ENCODE measurements around the gene LAS1L. TPM values are rescaled to one million over a fixed set of nuclear protein-coding genes. Genes with fewer than 3 reads are reported as not detected.
"Not testable (repeated sequence)": the region's sequence is repeated elsewhere in the genome, so short reads cannot be mapped to it uniquely, and the experiment has no call there.

Gene LAS1L
- total RNA-seq, 1 experiment from 2014 or later, result 72.9 TPM

- Histone ChIP-seq H4K20me1 (ENCODE audit: control insufficient read depth, insufficient read depth, insufficient read length) (no peaks in the 10 kb centered on the region), H2BK120ac (ENCODE audit: low read depth, low read length, poor library complexity, severe bottlenecking) (no peak overlapping the region), H3K4me1 (ENCODE audit: insufficient read depth, low read length) (no peaks in the 10 kb centered on the region), H3T11ph (ENCODE audit: low read length) (no peak overlapping the region), H4K8ac (replicated peaks; ENCODE audit: insufficient read length, low read depth, low read length) (no peak overlapping the region), H2BK15ac (ENCODE audit: low read depth, low read length) (no peak overlapping the region), H3K23ac (ENCODE audit: insufficient read length, low read depth, low read length) (no peak overlapping the region), H2AK5ac (ENCODE audit: insufficient read length, low read length) (no peak overlapping the region), H3K27me3 (ENCODE audit: insufficient read depth, low read length) (no peaks in the 10 kb centered on the region), H2BK5ac (ENCODE audit: insufficient read length, low read length) (no peak overlapping the region), H3K23me2 (ENCODE audit: insufficient read length, low read depth, low read length, poor library complexity, severe bottlenecking) (no peaks in the 10 kb centered on the region), H2BK12ac (ENCODE audit: insufficient read length, low read depth, low read length) (no peak overlapping the region), H3K4ac (ENCODE audit: low read depth, low read length) (no peak overlapping the region), H3K27ac (ENCODE audit: insufficient read length, low read depth, low read length) (no peak overlapping the region), H2BK20ac (ENCODE audit: low read depth, low read length, poor library complexity, severe bottlenecking) (no peak overlapping the region), H3K14ac (ENCODE audit: insufficient read depth, low read length) (no peak overlapping the region), H3K56ac (ENCODE audit: insufficient read length, low read depth, low read length) (no peak overlapping the region), H3K79me2 (ENCODE audit: insufficient read depth, low read length) (no peaks in the 10 kb centered on the region), H3K9ac (ENCODE audit: extremely low read depth, insufficient read length, low read length) (no peak overlapping the region), H3K9me3 (ENCODE audit: control insufficient read depth, low read depth, low read length) (peaks cover 58% of the 10 kb centered on the region), H3K18ac (ENCODE audit: insufficient read length, low read depth, low read length) (no peak overlapping the region), H4K91ac (ENCODE audit: insufficient read length, low read depth, low read length) (no peak overlapping the region), H3K4me2 (ENCODE audit: insufficient read depth, insufficient read length, low read length) (no peak overlapping the region), H3K79me1 (ENCODE audit: insufficient read depth, low read depth, low read length, poor library complexity, severe bottlenecking) (no peaks in the 10 kb centered on the region), H2AFZ (ENCODE audit: low read length) (no peak overlapping the region), H4K5ac (ENCODE audit: insufficient read length, low read depth, low read length) (no peak overlapping the region)
- Mint-ChIP-seq H3K4me1 (peaks cover 5 to 6% of the 10 kb centered on the region in 2 experiments; a peak in 3 of 4 replicates), H3K4me3 (no peak overlapping the region), H3K27ac (no peak overlapping the region), H3K9me3 (peaks cover 68 to 74% of the 10 kb centered on the region in 2 experiments), H3K27me3 (ENCODE audit: low read depth) (no peaks in the 10 kb centered on the region; the same call in 1 of the 2 replicates), H3K36me3 (ENCODE audit: insufficient read depth in 1 of 3, low read depth in 3 of 3) (peaks cover 0 to 2% (median 0%) of the 10 kb centered on the region in 3 experiments; a peak in 2 of 7 replicates)
- DNase-seq, result no peak
- WGBS (ENCODE audit: extremely low coverage, insufficient read length, low lambda C conversion rate), result no CpG with 5 or more reads among the region's 4 CpGs
- TF ChIP-seq, protein P1, sequence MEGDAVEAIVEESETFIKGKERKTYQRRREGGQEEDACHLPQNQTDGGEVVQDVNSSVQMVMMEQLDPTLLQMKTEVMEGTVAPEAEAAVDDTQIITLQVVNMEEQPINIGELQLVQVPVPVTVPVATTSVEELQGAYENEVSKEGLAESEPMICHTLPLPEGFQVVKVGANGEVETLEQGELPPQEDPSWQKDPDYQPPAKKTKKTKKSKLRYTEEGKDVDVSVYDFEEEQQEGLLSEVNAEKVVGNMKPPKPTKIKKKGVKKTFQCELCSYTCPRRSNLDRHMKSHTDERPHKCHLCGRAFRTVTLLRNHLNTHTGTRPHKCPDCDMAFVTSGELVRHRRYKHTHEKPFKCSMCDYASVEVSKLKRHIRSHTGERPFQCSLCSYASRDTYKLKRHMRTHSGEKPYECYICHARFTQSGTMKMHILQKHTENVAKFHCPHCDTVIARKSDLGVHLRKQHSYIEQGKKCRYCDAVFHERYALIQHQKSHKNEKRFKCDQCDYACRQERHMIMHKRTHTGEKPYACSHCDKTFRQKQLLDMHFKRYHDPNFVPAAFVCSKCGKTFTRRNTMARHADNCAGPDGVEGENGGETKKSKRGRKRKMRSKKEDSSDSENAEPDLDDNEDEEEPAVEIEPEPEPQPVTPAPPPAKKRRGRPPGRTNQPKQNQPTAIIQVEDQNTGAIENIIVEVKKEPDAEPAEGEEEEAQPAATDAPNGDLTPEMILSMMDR (conservative IDR thresholded peaks at IDR 0.05), result no peak
Measured at GRCh38 chrX:65572971-65573370, 38.4 kb upstream of the LAS1L start.

GRCh38 chrX:65562850-65563249 lies 28.3 kb upstream of the LAS1L start:
- H3K27me3 Mint-ChIP-seq (ENCODE audit: low read depth); H3K27me3 ChIP-seq (ENCODE audit: insufficient read depth, low read length); H4K8ac ChIP-seq (replicated peaks; ENCODE audit: insufficient read length, low read depth, low read length); H2BK12ac ChIP-seq (ENCODE audit: insufficient read length, low read depth, low read length); H3K79me2 ChIP-seq (ENCODE audit: insufficient read depth, low read length); H3T11ph ChIP-seq (ENCODE audit: low read length); H4K20me1 ChIP-seq (ENCODE audit: control insufficient read depth, insufficient read depth, insufficient read length); H3K18ac ChIP-seq (ENCODE audit: insufficient read length, low read depth, low read length); H3K4ac ChIP-seq (ENCODE audit: low read depth, low read length); H4K5ac ChIP-seq (ENCODE audit: insufficient read length, low read depth, low read length); H3K27ac ChIP-seq (ENCODE audit: insufficient read length, low read depth, low read length); H3K4me1 Mint-ChIP-seq; H3K9ac ChIP-seq (ENCODE audit: extremely low read depth, insufficient read length, low read length); H3K79me1 ChIP-seq (ENCODE audit: insufficient read depth, low read depth, low read length, poor library complexity, severe bottlenecking); H3K56ac ChIP-seq (ENCODE audit: insufficient read length, low read depth, low read length); H3K23ac ChIP-seq (ENCODE audit: insufficient read length, low read depth, low read length); H2AFZ ChIP-seq (ENCODE audit: low read length); H2AK5ac ChIP-seq (ENCODE audit: insufficient read length, low read length); H3K36me3 Mint-ChIP-seq (ENCODE audit: insufficient read depth in 1 of 3, low read depth in 3 of 3); H2BK20ac ChIP-seq (ENCODE audit: low read depth, low read length, poor library complexity, severe bottlenecking); H3K9me3 ChIP-seq (ENCODE audit: control insufficient read depth, low read depth, low read length); H2BK120ac ChIP-seq (ENCODE audit: low read depth, low read length, poor library complexity, severe bottlenecking); H2BK15ac ChIP-seq (ENCODE audit: low read depth, low read length); H3K4me2 ChIP-seq (ENCODE audit: insufficient read depth, insufficient read length, low read length); H3K4me3 Mint-ChIP-seq; H3K4me1 ChIP-seq (ENCODE audit: insufficient read depth, low read length); H4K91ac ChIP-seq (ENCODE audit: insufficient read length, low read depth, low read length); DNase-seq; H3K14ac ChIP-seq (ENCODE audit: insufficient read depth, low read length); H2BK5ac ChIP-seq (ENCODE audit: insufficient read length, low read length); H3K27ac Mint-ChIP-seq; H3K23me2 ChIP-seq (ENCODE audit: insufficient read length, low read depth, low read length, poor library complexity, severe bottlenecking): not testable (repeated sequence)
- WGBS (ENCODE audit: extremely low coverage, insufficient read length, low lambda C conversion rate), result no CpG with 5 or more reads among the region's 1 CpG
- H3K9me3 Mint-ChIP-seq, result peaks cover 72 to 77% of the 10 kb centered on the region in 2 experiments

All from H9 (cell line).